GM12878 (cell line): Measurements from ENCODE around the gene RTN4.
"Not testable (repeated sequence)": the region's sequence is repeated elsewhere in the genome, so short reads cannot be mapped to it uniquely, and the experiment has no call there.

Source experiments
- MEF2A ChIP-seq: IDR thresholded peaks from 2 replicates; pipeline ENCODE4 v1.6.1; 2011; ENCODE audit warnings: low read depth, mild to moderate bottlenecking, low read length, moderate library complexity; ENCODE audit not compliant: insufficient read depth
- NRF1 ChIP-seq: conservative IDR thresholded peaks from 2 replicates; pipeline ENCODE4 v1.6.1; 2011; ENCODE audit warnings: mild to moderate bottlenecking, low read depth, low read length, improper control_type of control experiment
- TCF12 ChIP-seq: IDR thresholded peaks from 2 replicates; pipeline ENCODE4 v1.6.1; 2011; ENCODE audit warnings: low read depth, mild to moderate bottlenecking, low read length

DNA sequence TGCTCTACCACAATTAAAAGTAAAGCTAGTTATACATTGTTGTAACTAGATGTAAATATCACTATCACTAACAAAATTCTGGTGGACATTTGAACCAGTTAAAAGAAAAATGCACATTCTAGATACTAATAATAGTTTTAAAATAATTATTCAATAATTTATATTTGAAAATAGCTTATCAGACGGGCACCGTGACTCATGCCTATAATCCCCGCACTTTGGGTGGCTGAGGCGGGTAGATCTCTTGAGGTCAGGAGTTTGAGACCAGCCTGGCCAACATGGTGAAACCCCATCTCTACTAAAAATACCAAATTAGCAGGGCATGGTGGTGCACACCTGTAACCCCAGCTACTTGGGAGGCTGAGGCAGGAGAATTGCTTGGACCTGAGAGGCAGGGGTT is 3.0 kb upstream of the RTN4 start:
- TF ChIP-seq NRF1, MEF2A, TCF12: not testable (repeated sequence)
